Activated naive CD4-positive, alpha-beta T cell treated with anti-CD3 and anti-CD28 coated beads, Interleukin-2, amount 10 ng/mL, durations not matched to agents 7 days and 5 days (primary cell): Measurements from ENCODE around the gene CPXCR1.
A peak's percentile ranks its signal among the peaks of the same experiment; 100 is the strongest.
"Not testable (repeated sequence)": the region's sequence is repeated elsewhere in the genome, so short reads cannot be mapped to it uniquely, and the experiment has no call there.

Source experiments
- CTCF ChIA-PET: fragments of 350-600 bp; sonication (Branson Sonifier 250); formaldehyde crosslinking; loops from one replicate; lab custom pipeline; 2021; ENCODE audit warnings: antibody characterized with exemption; lab: Charles Lee
- DNase-seq: peaks from one replicate; pipeline ENCODE4 v3.0.0-alpha.2; 2020
- H3K27ac Mint-ChIP-seq: one replicate; pipeline ENCODE4 v1.8.0; 2021; ENCODE audit warnings: mild to moderate bottlenecking, moderate library complexity, mixed read lengths
- H3K27me3 Mint-ChIP-seq: one replicate; pipeline ENCODE4 v1.8.0; 2021; ENCODE audit warnings: mild to moderate bottlenecking, mixed read lengths
- H3K36me3 Mint-ChIP-seq: one replicate; pipeline ENCODE4 v1.8.0; 2021; ENCODE audit warnings: mixed read lengths
- H3K4me1 Mint-ChIP-seq: one replicate; pipeline ENCODE4 v1.8.0; 2021; ENCODE audit warnings: mixed read lengths
- H3K4me3 Mint-ChIP-seq: one replicate; pipeline ENCODE4 v1.8.0; 2021; ENCODE audit warnings: mild to moderate bottlenecking, moderate library complexity, mixed read lengths
- H3K9me3 Mint-ChIP-seq: one replicate; pipeline ENCODE4 v1.8.0; 2021; ENCODE audit warnings: mixed read lengths

Gene CPXCR1

GRCh38 chrX:88746925-88747324 is at the start of gene CPXCR1:
Gene CPXCR1 (plus strand): TSS chrX:88747225. CDS start chrX:88753415, 6,190 bp downstream.
- no peak for DNase-seq
- Mint-ChIP-seq H3K27me3 (no peaks in the 10 kb centered on the region), H3K9me3 (peaks cover 8% of the 10 kb centered on the region), H3K27ac (peak within 1 kb of the TSS; percentile 58), H3K4me1 (no peaks in the 10 kb centered on the region), H3K4me3 (no peak within 1 kb of the TSS), H3K36me3 (no peaks in the 10 kb centered on the region)
- CTCF ChIA-PET, result no interaction called here

- H3K27ac Mint-ChIP-seq, result no peak overlapping the region
- H3K4me3 Mint-ChIP-seq, result no peak overlapping the region
- no peaks in the 10 kb centered on the region for H3K4me1 Mint-ChIP-seq
- CTCF ChIA-PET, result no interaction called here
- H3K27me3 Mint-ChIP-seq, result no peaks in the 10 kb centered on the region
- no peak for DNase-seq
- peaks cover 2% of the 10 kb centered on the region for H3K9me3 Mint-ChIP-seq
- no peaks in the 10 kb centered on the region for H3K36me3 Mint-ChIP-seq
Measured at GRCh38 chrX:88735835-88736234, 11.2 kb upstream of the CPXCR1 start.

- CTCF ChIA-PET, H3K4me1 Mint-ChIP-seq, H3K27me3 Mint-ChIP-seq, DNase-seq, H3K9me3 Mint-ChIP-seq, H3K27ac Mint-ChIP-seq, H3K36me3 Mint-ChIP-seq, H3K4me3 Mint-ChIP-seq: not testable (repeated sequence)
Measured at GRCh38 chrX:88746215-88746614, 810 bp upstream of the CPXCR1 start.

GRCh38 chrX:88752339-88752738 is 5.3 kb downstream of the CPXCR1 start:
- H3K9me3 Mint-ChIP-seq, DNase-seq, H3K27ac Mint-ChIP-seq, CTCF ChIA-PET, H3K4me3 Mint-ChIP-seq, H3K27me3 Mint-ChIP-seq, H3K36me3 Mint-ChIP-seq, H3K4me1 Mint-ChIP-seq: not testable (repeated sequence)

GRCh38 chrX:88789825-88790224 is 42.8 kb downstream of the CPXCR1 start:
- CTCF ChIA-PET, result no interaction called here
- Mint-ChIP-seq H3K27ac (no peak overlapping the region), H3K27me3 (no peaks in the 10 kb centered on the region), H3K9me3 (peaks cover 2% of the 10 kb centered on the region), H3K4me1 (no peaks in the 10 kb centered on the region), H3K4me3 (no peak overlapping the region), H3K36me3 (no peaks in the 10 kb centered on the region)
- no peak for DNase-seq
